Neural cell (in vitro differentiated cells): ENCODE data around the gene APBB1IP.

Experiments used
- CTCF ChIP-seq: fragments of 450-650 bp; IDR thresholded peaks from 2 replicates; pipeline ENCODE4 v1.5.1; 2014; ENCODE audit warnings: antibody characterized with exemption, mild to moderate bottlenecking, moderate library complexity; ENCODE audit not compliant: poor library complexity, severe bottlenecking
- EP300 ChIP-seq: fragments of 450-650 bp; conservative IDR thresholded peaks from 2 replicates; pipeline ENCODE4 v1.6.1; 2014; ENCODE audit warnings: antibody characterized with exemption, mild to moderate bottlenecking, moderate library complexity; ENCODE audit not compliant: poor library complexity, severe bottlenecking
- EZH2 ChIP-seq: fragments of 200-600, 300-800 bp; shearing (Covaris generic), sonication (generic); IDR thresholded peaks from 2 replicates; pipeline ENCODE4 v1.6.1; 2014; ENCODE audit warnings: antibody characterized with exemption, low read length, borderline replicate concordance, mild to moderate bottlenecking; ENCODE audit not compliant: insufficient read depth, poor library complexity, severe bottlenecking
- MXI1 ChIP-seq: fragments of 450-650 bp; conservative IDR thresholded peaks from 2 replicates; pipeline ENCODE4 v1.6.1; 2014; ENCODE audit warnings: antibody characterized with exemption, mild to moderate bottlenecking; ENCODE audit not compliant: poor library complexity, severe bottlenecking
- POLR2AphosphoS5 ChIP-seq: IDR thresholded peaks from 2 replicates; pipeline ENCODE4 v1.6.1; 2012
- RAD21 ChIP-seq: fragments of 450-650 bp; conservative IDR thresholded peaks from 2 replicates; pipeline ENCODE4 v1.6.1; 2014; ENCODE audit warnings: antibody characterized with exemption, mild to moderate bottlenecking, moderate library complexity
- REST ChIP-seq: IDR thresholded peaks from 2 replicates; pipeline ENCODE4 v1.6.1; 2012; ENCODE audit warnings: borderline replicate concordance
- SMC3 ChIP-seq: fragments of 450-650 bp; conservative IDR thresholded peaks from 2 replicates; pipeline ENCODE4 v1.6.1; 2014; ENCODE audit warnings: antibody characterized with exemption, mild to moderate bottlenecking, moderate library complexity; ENCODE audit not compliant: poor library complexity
- TAF1 ChIP-seq: IDR thresholded peaks from 2 replicates; pipeline ENCODE4 v1.6.1; 2012; ENCODE audit warnings: low read depth

- TF ChIP-seq CTCF: no peak
- TF ChIP-seq SMC3: no peak
- peak; percentile 58 for TF ChIP-seq POLR2AphosphoS5
- TF ChIP-seq TAF1: no peak
- no peak for TF ChIP-seq EZH2
- no peak for TF ChIP-seq REST
- no peak for TF ChIP-seq RAD21
- TF ChIP-seq EP300: peak; percentile 60
- no peak for TF ChIP-seq MXI1
Observed at GRCh38 chr10:26485150-26485941, 47.2 kb downstream of the APBB1IP start.
